ENCODE results near the gene KAT8.

Gene KAT8

DNA sequence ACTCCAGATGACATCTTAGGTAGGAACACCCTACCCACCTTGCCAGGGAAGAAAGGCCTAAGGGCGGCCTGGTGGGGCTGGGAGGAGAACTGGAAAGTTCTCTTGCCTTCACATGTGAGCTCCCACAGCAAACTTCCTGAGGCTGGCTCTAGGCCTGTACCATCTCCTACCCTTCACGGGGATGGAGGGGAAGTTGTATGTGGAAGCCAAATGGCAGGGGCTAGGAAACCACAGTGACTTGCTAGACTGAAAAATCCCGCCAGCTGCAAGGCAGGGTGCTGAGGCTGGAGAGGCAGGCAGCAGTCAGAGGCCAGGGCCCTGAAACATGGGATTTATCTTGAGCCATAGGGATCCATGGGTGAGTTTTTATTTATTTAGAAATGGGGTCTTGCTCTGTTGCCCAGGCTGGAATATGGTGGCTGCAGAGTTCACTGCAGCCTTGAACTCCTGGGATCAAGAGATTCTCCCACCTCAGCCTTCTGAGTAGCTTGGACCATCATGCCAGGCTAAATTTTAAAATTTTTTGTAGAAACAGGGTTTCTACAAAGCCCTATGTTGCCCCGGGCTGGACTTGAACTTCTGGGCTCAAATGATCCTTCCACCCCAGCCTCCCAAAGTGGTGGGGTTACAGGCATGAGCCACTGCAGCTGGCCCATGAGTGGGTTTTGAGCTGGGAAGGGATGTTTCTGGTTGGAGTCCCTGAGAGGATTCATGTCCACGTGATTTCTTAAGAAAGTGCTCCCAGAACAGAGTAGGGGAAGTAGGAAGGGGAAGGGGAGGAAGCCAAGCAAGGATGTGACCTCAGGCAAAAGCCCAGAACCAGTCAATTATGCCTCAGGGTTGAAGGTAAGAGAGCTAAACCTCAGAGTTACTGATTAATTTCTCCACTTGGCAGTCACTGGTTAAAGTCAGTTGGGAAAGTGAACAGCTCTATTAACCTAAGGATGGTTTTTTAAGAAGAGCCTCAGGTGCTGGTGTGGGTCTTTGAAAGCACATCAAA is 4.0 kb upstream of the KAT8 start:
- no peak for DNase-seq (ENCODE audit: low read depth)
- TF ChIP-seq, protein P1, sequence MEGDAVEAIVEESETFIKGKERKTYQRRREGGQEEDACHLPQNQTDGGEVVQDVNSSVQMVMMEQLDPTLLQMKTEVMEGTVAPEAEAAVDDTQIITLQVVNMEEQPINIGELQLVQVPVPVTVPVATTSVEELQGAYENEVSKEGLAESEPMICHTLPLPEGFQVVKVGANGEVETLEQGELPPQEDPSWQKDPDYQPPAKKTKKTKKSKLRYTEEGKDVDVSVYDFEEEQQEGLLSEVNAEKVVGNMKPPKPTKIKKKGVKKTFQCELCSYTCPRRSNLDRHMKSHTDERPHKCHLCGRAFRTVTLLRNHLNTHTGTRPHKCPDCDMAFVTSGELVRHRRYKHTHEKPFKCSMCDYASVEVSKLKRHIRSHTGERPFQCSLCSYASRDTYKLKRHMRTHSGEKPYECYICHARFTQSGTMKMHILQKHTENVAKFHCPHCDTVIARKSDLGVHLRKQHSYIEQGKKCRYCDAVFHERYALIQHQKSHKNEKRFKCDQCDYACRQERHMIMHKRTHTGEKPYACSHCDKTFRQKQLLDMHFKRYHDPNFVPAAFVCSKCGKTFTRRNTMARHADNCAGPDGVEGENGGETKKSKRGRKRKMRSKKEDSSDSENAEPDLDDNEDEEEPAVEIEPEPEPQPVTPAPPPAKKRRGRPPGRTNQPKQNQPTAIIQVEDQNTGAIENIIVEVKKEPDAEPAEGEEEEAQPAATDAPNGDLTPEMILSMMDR (IDR thresholded peaks at IDR 0.05; ENCODE audit: insufficient read depth, low read depth, low read length, missing control alignments) = no peak
- H3K4me3 ChIP-seq (ENCODE audit: low read length) = no peak overlapping the region

DNA sequence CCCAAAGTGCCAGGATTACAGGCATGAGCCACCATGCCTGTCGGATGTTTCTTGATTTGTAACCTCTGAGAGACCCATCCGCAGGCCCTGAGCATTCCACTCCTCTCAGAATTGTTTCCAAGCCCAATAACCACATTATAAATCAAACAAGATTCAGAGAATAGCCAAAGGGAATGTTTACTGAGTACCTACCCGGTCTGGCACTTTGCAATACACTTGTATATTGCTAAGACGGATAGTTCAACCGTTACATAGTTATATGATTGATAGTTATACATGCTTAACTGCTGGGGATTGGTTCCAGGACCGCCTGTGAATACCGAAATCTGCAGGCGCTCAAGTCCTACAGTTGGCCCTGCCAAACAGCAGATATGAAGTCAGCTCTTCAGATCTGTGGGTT is 3.0 kb upstream of the KAT8 start:
- no peak for DNase-seq (ENCODE audit: low read depth)
- TF ChIP-seq, protein P1 (IDR thresholded peaks at IDR 0.05; ENCODE audit: insufficient read depth, low read depth, low read length, missing control alignments) = no peak
- H3K4me3 ChIP-seq (ENCODE audit: low read length) = no peak overlapping the region

DNA sequence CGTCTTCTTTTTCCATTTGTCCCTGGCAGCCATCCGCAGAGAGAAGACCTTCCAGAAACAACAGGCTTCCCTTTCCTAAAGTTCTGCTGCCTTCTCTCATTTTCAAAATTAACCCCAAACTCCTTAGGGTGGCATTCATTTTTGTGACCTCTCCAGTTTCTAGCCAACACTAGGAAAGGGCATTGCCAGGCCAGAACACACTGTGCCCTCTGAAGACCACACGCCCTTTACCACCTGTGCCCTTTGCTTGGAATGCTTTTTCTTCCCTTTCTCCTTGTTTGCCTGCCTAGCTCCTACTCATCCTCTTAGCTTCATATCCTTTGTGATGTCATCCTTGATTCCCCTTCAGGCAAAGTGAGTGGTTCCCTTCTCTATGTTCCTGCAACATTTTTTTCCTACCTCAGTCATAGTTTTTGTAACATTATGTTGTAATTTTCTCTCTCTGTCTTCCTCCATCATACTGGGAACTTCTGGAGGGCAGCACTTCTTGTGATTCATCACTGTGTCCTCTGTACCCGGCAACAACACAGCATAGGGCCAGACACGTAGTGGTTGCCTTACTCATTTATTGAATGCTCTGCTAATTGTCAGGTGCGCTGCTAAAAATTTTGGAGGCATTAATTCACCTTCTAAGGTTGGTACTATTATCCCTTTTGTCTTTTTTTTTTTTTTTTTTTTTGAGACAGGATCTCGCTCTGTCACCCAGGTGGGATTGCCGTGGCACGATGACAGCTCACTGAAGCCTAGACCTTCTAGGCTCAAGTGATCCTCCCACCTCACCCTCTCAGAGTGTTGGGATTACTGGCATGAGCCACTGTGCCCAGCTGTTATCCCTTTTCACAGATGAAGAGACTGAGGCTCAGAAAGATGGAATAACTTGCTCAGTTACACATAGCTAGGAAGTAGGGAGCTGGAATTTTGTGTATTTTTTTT is 1.0 kb downstream of the KAT8 start:
- H3K4me3 ChIP-seq (ENCODE audit: low read length) = peak overlapping the region; percentile 80
- DNase-seq (ENCODE audit: low read depth) = peak; percentile 98

DNA sequence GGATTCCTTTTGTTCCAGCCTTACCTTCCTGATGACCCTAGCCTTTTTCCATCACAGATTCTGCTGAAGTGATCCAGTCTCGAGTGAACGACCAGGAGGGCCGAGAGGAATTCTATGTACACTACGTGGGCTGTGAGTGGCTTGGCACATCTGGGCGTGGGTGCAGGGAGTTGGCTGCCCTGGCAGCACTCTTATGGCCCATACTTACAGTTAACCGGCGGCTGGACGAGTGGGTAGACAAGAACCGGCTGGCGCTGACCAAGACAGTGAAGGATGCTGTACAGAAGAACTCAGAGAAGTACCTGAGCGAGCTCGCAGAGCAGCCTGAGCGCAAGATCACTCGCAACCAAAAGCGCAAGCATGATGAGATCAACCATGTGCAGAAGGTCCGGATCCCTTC is 2.7 kb downstream of the KAT8 start:
- H3K4me3 ChIP-seq (ENCODE audit: low read length) = no peak overlapping the region
- DNase-seq (ENCODE audit: low read depth) = no peak
- TF ChIP-seq, protein P1 (IDR thresholded peaks at IDR 0.05; ENCODE audit: insufficient read depth, low read depth, low read length, missing control alignments) = no peak

More for the DNA sequence above, 1.0 kb downstream of the KAT8 start:
- TF ChIP-seq, protein P1 (IDR thresholded peaks at IDR 0.05; ENCODE audit: insufficient read depth, low read depth, low read length, missing control alignments) = no peak

DNA sequence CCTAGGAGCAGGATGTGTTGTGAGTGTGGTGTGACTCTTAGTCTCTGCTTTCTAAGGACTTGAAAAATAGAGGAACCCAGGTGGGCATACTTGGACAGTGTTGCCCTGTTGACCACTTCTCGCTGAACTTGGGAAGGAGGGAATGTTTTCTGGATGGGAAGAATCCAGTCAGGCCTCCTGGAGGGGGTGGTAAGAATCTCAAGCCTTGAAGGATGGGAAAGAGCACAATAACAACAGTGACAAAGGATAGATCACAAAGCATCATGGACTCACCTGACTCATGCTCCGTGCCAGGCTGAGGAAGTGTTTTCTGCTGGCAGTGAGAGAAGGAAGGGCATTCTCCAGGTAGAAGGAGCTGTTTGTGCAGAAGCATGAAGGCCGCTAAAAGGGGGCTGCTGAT is 8.4 kb downstream of the KAT8 start:
- H3K4me3 ChIP-seq (ENCODE audit: low read length) = no peak overlapping the region
- TF ChIP-seq, protein P1 (IDR thresholded peaks at IDR 0.05; ENCODE audit: insufficient read depth, low read depth, low read length, missing control alignments) = no peak
- DNase-seq (ENCODE audit: low read depth) = no peak

DNA sequence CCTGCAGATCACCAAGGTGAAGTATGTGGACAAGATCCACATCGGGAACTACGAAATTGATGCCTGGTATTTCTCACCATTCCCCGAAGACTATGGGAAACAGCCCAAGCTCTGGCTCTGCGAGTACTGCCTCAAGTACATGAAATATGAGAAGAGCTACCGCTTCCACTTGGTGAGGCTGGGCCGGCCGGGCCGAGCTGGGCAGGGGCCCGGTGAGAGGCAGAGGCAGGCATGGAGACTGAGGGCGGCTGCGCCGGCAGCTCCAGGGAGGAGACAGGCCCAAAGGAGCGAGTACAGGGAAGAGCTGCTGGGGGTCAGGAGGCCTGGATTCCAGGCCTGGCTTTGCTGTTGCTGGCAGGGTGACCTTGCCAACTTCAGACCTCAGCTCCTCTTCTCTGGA is 9.7 kb downstream of the KAT8 start:
- no peak for DNase-seq (ENCODE audit: low read depth)
- H3K4me3 ChIP-seq (ENCODE audit: low read length) = no peak overlapping the region
- TF ChIP-seq, protein P1 (IDR thresholded peaks at IDR 0.05; ENCODE audit: insufficient read depth, low read depth, low read length, missing control alignments) = no peak

Measured in epithelial cell of esophagus (primary cell).